HEK293T (cell line): ENCODE data around the gene TMEM151A.

Experiments used
- ARNT ChIP-seq: fragments of 450-650 bp; IDR thresholded peaks from 2 replicates; pipeline ENCODE4 v1.6.1; 2017; ENCODE audit warnings: mild to moderate bottlenecking
- BHLHE40 ChIP-seq: fragments of 450-650 bp; IDR thresholded peaks from 2 replicates; pipeline ENCODE4 v1.6.1; 2016; ENCODE audit warnings: mild to moderate bottlenecking, moderate library complexity, borderline replicate concordance
- CTBP1 ChIP-seq: fragments of 450-650 bp; IDR thresholded peaks from 2 replicates; pipeline ENCODE4 v1.6.1; 2016; ENCODE audit warnings: borderline replicate concordance
- ELF4 ChIP-seq: fragments of 450-650 bp; IDR thresholded peaks from 2 replicates; pipeline ENCODE4 v1.6.1; 2017; ENCODE audit warnings: antibody characterized with exemption
- FOXA1 ChIP-seq: fragments of 450-650 bp; IDR thresholded peaks from 2 replicates; pipeline ENCODE4 v1.6.1; 2016; ENCODE audit warnings: mild to moderate bottlenecking
- HDGF ChIP-seq: fragments of 450-650 bp; IDR thresholded peaks from 2 replicates; pipeline ENCODE4 v1.6.1; 2017; ENCODE audit warnings: antibody characterized with exemption, borderline replicate concordance
- L3MBTL2 ChIP-seq: fragments of 450-650 bp; conservative IDR thresholded peaks from 2 replicates; pipeline ENCODE4 v1.6.1; 2016; ENCODE audit warnings: mild to moderate bottlenecking
- SP1 ChIP-seq: fragments of 450-650 bp; IDR thresholded peaks from 2 replicates; pipeline ENCODE4 v1.6.1; 2017
- SUZ12 ChIP-seq: fragments of 450-650 bp; IDR thresholded peaks from 2 replicates; pipeline ENCODE4 v1.6.1; 2016; ENCODE audit warnings: mild to moderate bottlenecking
- ZNF384 ChIP-seq: fragments of 450-650 bp; IDR thresholded peaks from 2 replicates; pipeline ENCODE4 v1.6.1; 2016

DNA sequence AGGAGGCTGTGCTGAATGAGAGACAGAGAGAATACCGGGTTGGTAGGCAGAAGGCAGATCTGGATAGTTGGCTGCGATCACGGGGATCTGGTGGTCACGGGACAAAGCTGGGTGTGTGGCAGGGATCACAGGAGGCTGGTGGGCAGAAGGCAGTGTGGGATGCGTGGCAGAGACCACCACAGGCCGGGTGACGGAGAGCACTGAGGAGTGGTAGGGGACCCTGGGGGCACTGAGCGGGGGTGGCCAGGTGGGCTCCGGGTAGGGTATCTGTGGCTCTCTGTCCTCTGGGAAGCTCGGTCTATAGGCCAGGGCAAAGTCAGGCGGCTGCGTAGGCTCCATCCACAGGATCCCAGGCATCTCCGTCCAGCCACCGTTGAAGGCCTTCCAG, 23.8 kb downstream of the TMEM151A start:
- TF ChIP-seq ZNF384 (no peak), FOXA1 (no peak), ELF4 (no peak), CTBP1 (no peak), ARNT (no peak), HDGF (no peak), L3MBTL2 (no peak), SP1 (no peak), SUZ12 (no peak), BHLHE40 (no peak)
